Muscle of arm (tissue), 12 donors: ENCODE measurements around the gene SGPL1. TPM values are rescaled to one million over a fixed set of nuclear protein-coding genes. Genes with fewer than 3 reads are reported as not detected.

Source experiments
- DNase-seq: peaks from one replicate; pipeline ENCODE4 v3.0.0-alpha.2; 2013
- polyA plus RNA-seq, 12 donors: library from polyadenylated mRNA; unstranded; fragments of 120-200 nt; gene quantifications; one replicate each; pipeline ENCODE4 v1.2.1, GENCODE V29; 2013; ENCODE audit not compliant: insufficient read length in 12 of 12

Gene SGPL1
- polyA plus RNA-seq, 12 donors, result 22.8 to 33.0 (median 25.1) TPM; not detected in 1

DNA sequence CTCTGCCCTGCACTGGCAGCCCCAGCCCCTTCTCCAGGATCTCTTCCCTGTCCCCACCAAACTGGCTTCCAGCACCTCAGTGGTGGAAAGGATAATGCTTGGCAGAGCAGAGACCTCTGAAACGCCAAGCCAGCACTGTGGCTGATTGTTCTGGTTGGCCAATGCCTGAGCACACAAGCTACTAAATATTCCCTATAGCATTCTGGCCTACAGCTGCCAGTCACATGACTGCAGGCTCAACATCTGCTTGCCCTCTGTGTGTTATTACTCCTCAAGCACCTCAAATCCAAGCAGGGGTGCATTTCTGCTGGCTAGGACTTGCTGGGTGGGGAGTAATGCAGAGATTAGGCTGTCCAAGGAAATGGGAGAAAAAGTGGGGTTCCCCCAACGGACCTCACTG, 36.7 kb upstream of the SGPL1 start:
- no peak for DNase-seq

GRCh38 chr10:70779511-70780369, 36.0 kb upstream of the SGPL1 start:
- no peak for DNase-seq

GRCh38 chr10:70780370-70780760, 35.4 kb upstream of the SGPL1 start:
- no peak for DNase-seq

DNA sequence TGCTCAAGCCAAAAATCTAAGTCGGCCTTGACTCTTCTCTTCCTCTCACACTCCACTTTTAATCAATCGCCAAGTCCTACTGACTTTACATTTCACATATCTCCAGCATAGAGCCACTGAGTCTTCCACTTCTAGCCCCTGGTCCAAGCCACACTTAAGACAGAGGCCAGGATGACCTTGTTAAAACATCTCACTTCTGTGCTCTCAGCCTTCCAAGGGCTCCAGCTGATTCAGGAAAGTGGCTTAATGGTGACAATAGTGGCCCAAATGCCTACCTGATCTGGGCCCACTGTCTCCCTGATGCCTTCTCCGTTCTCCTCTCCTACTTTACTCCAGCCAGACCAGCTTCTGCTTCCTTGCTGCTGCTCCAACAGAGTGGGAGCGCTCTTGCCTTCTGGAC, 35.0 kb upstream of the SGPL1 start:
- no peak for DNase-seq

DNA sequence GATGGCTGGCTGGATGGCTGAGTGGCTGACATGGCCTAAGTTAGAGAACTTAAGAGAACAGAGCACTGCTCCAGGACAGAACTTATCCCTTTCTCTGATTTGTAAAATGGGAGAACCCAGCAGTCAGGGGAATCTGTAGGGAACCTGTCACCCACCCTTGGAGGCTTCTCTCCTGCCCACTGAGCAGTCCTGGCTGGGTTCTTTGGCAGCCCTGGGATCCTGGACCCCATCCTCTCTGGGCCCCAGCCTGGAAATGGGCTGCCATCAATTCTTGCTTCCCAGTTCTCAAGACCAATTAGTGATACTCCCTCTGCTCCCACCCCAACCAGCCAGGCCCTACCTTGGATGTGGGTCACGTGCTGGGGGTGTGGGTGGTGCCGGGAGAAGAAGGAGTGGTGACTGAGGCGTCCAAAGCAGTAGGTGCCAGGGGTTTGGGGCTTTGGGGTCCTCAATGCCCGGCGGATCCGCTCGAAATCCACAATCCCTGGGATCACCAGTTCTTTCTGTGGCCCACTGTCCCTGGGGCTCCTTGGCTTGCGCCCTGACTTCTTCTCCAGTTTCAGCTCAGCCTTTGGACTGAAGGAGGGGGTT, 34.2 kb upstream of the SGPL1 start:
- no peak for DNase-seq

GRCh38 chr10:70782086-70782745, 33.5 kb upstream of the SGPL1 start:
- no peak for DNase-seq

DNA sequence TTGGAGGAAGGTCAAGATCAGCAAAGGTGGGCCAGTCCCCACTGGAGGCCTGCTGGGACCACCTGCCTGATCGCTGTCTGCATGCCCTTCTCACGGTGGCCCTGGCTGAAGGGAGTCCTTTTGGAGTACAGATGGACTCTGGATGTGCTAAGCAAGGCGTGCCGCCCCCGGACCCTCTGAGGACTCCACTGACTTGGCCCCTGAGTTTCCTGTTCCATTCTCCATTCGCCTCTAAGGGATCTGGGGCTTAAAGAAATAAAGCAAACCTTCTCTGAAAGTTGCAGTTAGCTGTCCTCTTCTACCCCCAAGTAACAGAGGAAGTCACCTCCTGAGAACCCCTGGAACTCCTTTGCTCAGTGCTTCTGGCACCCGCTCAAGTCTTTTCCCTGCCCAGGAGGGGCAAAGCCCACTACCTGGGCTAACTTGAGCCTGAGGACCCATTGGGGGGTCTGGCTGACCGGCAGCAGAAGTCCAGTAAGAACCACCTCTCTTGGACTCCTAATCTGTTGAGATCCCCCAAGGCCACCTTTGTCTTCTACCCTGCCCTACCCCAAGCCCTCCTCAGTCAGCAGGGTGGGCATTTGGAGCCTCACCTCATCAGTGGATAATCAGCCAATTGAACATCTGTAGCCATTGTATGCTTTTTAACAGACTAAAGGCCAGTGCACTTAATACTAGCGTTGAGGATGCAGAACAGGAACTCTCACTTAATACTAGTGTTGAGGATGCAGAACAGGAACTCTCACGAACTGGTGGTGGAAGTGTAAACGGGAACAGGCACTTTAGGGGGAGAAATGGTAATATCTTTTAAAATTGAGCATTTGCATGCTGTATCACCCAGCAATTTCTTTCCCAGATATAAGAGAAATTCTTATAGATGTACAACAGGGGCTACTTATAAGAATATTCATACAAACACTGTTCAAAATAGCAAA, 32.7 kb upstream of the SGPL1 start:
- no peak for DNase-seq

- DNase-seq, result no peak
These were observed 31.7 kb upstream of the SGPL1 start for GRCh38 chr10:70784016-70784415.

GRCh38 chr10:70784471-70784870, 31.3 kb upstream of the SGPL1 start:
- DNase-seq, result no peak

DNA sequence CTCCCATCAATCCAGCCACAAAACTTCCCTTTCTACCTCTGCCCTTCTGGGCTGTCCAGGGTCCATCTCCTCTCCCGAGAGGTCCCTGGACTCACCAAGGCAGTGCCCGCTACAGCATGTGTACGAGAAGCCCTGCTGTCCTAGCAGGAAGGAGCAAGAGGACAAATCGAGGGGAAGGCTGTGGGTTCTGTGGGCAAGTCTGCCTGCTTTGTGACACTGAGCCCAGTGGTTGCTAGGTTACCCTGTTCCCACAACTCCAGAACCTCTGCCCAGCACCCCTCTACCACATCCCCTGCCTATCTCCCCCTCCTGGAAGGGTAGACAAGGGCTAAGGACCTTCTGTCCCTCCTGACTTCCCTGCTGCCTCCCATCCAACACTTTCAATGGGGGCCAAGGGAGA, 30.6 kb upstream of the SGPL1 start, which contains the start of gene TBATA:
TSS of gene TBATA (minus strand) at position 188 of the 400 bp plus-strand sequence. CDS start 1,998 bp downstream, outside the sequence.
- no peak for DNase-seq

GRCh38 chr10:70786799-70787415, 28.8 kb upstream of the SGPL1 start:
- no peak for DNase-seq

DNA sequence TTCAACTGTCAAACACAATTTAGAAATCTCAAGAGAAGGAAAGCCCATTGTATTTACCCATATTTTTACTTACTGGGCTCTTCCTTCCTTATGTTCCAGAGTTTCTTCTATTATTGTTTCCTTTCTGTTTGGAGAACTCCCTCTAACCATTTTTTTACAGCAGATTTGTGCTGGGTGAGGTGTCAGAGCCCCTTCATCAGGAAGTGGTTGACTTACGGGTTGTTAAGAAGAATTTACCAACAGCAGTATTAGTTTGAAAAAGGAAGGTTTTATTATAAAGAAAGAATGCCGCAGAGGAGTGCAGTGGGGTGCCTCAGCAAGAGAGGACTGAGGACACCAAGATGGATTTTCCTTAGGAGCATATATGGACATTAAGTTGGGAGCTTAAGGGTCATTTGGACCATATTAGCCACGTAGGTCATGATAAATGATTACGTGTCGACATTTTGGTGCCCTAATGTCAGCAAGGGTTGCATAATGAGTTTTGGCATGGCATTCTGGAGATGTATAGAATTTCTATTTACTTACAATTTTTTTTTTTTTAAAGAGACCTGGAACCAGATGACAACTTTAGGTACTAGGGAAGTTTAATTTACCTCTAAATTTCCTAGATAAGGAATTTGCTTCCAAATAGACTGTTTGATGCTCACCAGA, 24.2 kb upstream of the SGPL1 start:
- no peak for DNase-seq

DNA sequence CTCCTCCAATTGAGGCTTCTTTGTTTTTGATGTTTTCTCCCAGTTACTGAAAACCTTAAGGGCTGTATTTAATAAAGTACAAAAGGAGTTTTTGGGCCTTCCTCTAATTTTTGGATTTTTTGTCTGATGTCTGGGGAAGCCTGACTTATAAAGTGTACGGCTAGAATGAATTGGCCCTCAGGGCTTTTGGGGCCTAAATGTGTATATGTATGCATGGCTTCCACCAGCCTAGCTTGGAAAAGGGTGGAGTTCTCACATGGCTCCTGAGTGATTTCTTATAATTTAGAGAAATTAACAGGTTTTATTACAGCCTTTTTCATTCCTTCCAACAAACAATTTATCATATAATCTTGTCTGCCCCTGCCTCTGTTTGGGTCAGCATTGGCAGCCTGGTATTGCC, 20.1 kb upstream of the SGPL1 start:
- no peak for DNase-seq

DNA sequence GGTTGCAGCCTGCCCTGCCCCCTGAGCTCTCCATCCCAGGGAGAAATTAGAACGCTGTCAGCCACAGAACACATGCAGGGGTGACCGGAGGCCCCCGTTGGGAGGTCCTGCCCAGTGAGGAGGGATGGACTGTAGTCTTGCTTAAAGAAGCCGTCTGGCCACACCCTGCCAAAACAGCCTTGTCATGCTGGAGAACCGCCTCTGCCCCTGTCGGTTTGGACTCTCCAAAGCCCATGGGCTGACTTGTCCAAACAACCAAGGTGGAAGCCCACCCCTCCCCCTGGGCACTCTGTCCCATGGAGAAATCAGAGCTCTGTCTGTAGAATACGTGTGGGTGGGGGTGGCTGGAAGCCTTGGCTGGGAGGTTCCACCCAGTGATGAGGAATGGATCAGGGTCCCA, 17.9 kb upstream of the SGPL1 start:
- no peak for DNase-seq

DNA sequence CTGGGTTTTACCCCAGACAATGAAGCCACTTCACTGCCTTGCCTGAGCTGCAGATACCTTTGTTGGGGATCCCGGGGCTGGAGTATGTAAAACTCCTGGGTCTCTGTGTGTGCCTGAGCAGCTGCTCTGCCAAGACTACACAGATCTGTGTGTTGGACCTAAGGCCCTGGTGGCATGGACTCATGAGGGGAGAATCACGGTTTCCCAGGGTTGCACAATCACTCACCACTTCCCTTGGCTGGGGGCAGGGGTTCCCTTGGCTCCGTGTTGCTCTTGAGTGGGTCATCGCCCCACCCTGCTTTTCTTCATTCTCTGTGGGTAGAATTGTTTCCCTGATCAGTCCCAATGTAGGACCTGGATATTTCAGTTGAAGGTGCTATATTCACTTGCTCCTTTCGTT, 16.6 kb upstream of the SGPL1 start:
- no peak for DNase-seq

DNA sequence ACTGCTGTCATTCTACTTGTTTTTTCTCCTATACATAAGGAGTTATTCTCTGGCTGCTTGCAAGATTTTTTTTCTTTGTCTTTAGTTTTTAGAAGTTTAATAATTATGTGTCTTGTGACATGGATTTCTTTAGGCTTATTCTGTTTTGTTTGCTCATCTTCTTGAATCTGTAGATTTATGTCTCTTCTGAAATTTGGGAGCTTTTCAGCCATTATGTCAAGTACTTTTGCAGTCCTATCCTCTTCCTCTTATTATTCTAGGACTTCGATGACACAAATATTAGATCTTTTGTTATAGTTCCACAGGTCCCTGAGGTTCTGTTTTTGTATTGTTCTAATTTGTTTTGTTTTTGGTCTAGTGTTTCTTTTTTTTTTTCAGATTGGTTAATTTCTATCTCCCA, 13.9 kb upstream of the SGPL1 start:
- DNase-seq, result no peak

- no peak for DNase-seq
These were observed 11.8 kb upstream of the SGPL1 start for GRCh38 chr10:70803775-70804420.

DNA sequence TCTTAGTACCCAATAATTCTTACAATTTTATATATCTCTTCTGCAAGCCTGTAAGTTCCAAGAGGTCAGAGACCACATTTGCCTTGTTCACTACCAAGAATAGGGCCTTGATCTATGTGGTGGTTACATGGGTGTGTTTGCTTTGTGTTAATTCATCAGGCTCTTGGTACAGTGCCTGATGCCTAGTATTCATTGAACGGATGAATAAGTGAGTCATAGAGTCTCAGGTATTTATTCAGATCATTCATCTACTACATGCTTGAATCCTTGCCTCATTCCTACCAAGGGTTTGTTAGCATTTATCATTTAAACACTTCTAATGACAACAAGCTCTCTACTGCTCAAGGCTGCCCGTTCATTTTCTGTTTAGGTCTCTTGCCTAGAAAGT, 11.3 kb upstream of the SGPL1 start:
- no peak for DNase-seq

DNA sequence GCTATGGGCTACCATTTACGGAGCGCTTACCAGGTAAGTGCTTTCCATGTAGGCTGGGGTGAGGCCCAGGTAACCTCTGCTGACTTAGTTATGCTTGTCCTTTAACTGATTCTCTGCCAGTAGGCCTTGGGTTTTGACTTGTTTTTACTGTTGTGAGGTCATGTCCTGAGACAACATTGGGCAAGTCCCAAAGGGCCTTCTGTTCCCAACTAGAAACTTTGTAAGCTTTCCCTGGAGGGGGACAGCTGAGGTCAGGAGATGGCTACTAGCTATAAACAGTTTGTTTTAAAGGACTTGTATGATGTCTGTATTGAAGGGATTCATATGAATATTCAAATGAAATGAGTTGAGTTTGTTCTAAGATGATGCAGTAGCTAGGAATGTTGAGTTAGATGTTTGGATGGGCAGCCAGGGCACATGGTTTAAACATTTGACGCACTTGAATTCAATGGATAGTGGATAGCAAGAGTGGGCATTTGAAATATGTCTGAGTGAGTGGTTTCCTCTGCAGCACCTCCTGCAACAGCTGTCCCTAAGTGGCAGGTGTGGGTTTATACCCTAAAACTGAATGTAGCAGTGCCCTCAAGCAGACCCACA, 10.0 kb upstream of the SGPL1 start:
- no peak for DNase-seq

- DNase-seq, result no peak
These were observed 8.9 kb upstream of the SGPL1 start for GRCh38 chr10:70806841-70807240.
